HG02759 (cell line): ENCODE data around the gene TSHR.
"Not testable (repeated sequence)": the region's sequence is repeated elsewhere in the genome, so short reads cannot be mapped to it uniquely, and the experiment has no call there.

Experiments used
- ATAC-seq: cut with Tn5 transposase; IDR thresholded peaks from one replicate; pipeline ENCODE4 v1.9.1; 2021; ENCODE audit warnings: mild to moderate bottlenecking, moderate library complexity; ENCODE audit not compliant: unreplicated experiment

Gene TSHR

GRCh38 chr14:80948291-80948690 lies 7.1 kb upstream of the TSHR start:
- ATAC-seq: no peak

- no peak for ATAC-seq
Measured at GRCh38 chr14:80951491-80951890, 3.9 kb upstream of the TSHR start.

GRCh38 chr14:80953211-80953610 lies 2.2 kb upstream of the TSHR start:
- ATAC-seq: not testable (repeated sequence)

GRCh38 chr14:80954687-80955299 lies 628 bp upstream of the TSHR start:
- peak; percentile 18 for ATAC-seq

GRCh38 chr14:80956102-80956501 lies 681 bp downstream of the TSHR start:
- ATAC-seq: no peak

GRCh38 chr14:80956922-80957321 lies 1.5 kb downstream of the TSHR start:
- no peak for ATAC-seq

- no peak for ATAC-seq
Measured at GRCh38 chr14:80957613-80958012, 2.2 kb downstream of the TSHR start.

- no peak for ATAC-seq
Measured at GRCh38 chr14:80958226-80958625, 2.8 kb downstream of the TSHR start.

- no peak for ATAC-seq
Measured at GRCh38 chr14:80958939-80959338, 3.5 kb downstream of the TSHR start.

- peak; percentile 98 for ATAC-seq
Measured at GRCh38 chr14:80959496-80959895, 4.1 kb downstream of the TSHR start.

- ATAC-seq: no peak
Measured at GRCh38 chr14:80965037-80965436, 9.6 kb downstream of the TSHR start.

GRCh38 chr14:80973931-80974641 lies 18.7 kb downstream of the TSHR start:
- ATAC-seq: no peak

GRCh38 chr14:80974679-80975078 lies 19.3 kb downstream of the TSHR start:
- ATAC-seq: no peak

- peak; percentile 52 for ATAC-seq
Measured at GRCh38 chr14:80977221-80977620, 21.8 kb downstream of the TSHR start.

GRCh38 chr14:80978403-80978802 lies 23.0 kb downstream of the TSHR start:
- no peak for ATAC-seq

- no peak for ATAC-seq
Measured at GRCh38 chr14:80979951-80980350, 24.5 kb downstream of the TSHR start.

- no peak for ATAC-seq
Measured at GRCh38 chr14:80981156-80981555, 25.7 kb downstream of the TSHR start.

- ATAC-seq: no peak
Measured at GRCh38 chr14:80981673-80982072, 26.3 kb downstream of the TSHR start.

GRCh38 chr14:80982711-80983110 lies 27.3 kb downstream of the TSHR start:
- ATAC-seq: no peak

GRCh38 chr14:80987235-80988032 lies 32.0 kb downstream of the TSHR start:
- ATAC-seq: peak; percentile 79

GRCh38 chr14:80988192-80988591 lies 32.8 kb downstream of the TSHR start:
- no peak for ATAC-seq
